HT1080 (cell line): Measurements from ENCODE around the gene SPAST. TPM values are rescaled to one million over a fixed set of nuclear protein-coding genes. Genes with fewer than 3 reads are reported as not detected.
"Not testable (repeated sequence)": the region's sequence is repeated elsewhere in the genome, so short reads cannot be mapped to it uniquely, and the experiment has no call there.

Experiments
- DNase-seq: peaks from one replicate; pipeline ENCODE4 v3.0.0-alpha.2; 2015; ENCODE audit warnings: low read depth
- polyA plus RNA-seq, 2 experiments: library from polyadenylated mRNA; depleted of rRNA; stranded (reverse); fragments of >200 nt; gene quantifications; 2 replicates each; pipeline ENCODE4 v1.2.3, GENCODE V29; 2015
- total RNA-seq: library from RNA; depleted of rRNA; stranded (reverse); fragments of >200 nt; shearing (Covaris generic); gene quantifications from 2 replicates; pipeline ENCODE4 v1.2.3, GENCODE V29; 2014; rRNA removed

The SPAST gene, protein sequence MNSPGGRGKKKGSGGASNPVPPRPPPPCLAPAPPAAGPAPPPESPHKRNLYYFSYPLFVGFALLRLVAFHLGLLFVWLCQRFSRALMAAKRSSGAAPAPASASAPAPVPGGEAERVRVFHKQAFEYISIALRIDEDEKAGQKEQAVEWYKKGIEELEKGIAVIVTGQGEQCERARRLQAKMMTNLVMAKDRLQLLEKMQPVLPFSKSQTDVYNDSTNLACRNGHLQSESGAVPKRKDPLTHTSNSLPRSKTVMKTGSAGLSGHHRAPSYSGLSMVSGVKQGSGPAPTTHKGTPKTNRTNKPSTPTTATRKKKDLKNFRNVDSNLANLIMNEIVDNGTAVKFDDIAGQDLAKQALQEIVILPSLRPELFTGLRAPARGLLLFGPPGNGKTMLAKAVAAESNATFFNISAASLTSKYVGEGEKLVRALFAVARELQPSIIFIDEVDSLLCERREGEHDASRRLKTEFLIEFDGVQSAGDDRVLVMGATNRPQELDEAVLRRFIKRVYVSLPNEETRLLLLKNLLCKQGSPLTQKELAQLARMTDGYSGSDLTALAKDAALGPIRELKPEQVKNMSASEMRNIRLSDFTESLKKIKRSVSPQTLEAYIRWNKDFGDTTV
- total RNA-seq = 10.0 and 12.7 TPM in 2 replicates
- polyA plus RNA-seq (2015; cell fraction: cytosol; rRNA removed) = 7.6 and 10.4 TPM in 2 replicates
- polyA plus RNA-seq (2015; cell fraction: nucleus; rRNA removed) = 7.7 and 8.2 TPM in 2 replicates

DNA sequence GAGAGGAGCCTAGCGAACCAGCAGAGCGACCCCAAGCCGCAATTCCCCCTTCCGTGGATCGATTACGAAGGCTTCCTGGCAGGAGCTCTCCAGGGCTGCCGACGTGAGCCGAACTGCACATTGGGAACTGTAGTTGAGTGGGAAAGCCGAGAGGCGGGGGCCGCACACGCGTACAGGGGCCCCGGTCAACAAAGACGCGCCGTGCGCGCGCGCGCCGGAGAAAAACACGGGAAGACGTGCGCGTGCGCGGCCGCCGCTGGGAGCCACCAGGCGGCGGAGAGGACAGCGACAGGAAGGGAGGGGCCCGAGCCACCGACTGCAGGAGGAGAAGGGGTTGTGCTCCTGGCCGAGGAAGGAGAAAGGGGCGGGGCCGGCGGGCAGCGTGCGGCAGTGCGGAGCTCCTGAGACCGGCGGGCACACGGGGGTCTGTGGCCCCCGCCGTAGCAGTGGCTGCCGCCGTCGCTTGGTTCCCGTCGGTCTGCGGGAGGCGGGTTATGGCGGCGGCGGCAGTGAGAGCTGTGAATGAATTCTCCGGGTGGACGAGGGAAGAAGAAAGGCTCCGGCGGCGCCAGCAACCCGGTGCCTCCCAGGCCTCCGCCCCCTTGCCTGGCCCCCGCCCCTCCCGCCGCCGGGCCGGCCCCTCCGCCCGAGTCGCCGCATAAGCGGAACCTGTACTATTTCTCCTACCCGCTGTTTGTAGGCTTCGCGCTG is at the start of gene SPAST:
SPAST (plus strand) TSS at position 247 of the 711 bp plus-strand sequence; CDS start at position 523, 276 bp downstream.
- DNase-seq = peak; percentile 99

DNA sequence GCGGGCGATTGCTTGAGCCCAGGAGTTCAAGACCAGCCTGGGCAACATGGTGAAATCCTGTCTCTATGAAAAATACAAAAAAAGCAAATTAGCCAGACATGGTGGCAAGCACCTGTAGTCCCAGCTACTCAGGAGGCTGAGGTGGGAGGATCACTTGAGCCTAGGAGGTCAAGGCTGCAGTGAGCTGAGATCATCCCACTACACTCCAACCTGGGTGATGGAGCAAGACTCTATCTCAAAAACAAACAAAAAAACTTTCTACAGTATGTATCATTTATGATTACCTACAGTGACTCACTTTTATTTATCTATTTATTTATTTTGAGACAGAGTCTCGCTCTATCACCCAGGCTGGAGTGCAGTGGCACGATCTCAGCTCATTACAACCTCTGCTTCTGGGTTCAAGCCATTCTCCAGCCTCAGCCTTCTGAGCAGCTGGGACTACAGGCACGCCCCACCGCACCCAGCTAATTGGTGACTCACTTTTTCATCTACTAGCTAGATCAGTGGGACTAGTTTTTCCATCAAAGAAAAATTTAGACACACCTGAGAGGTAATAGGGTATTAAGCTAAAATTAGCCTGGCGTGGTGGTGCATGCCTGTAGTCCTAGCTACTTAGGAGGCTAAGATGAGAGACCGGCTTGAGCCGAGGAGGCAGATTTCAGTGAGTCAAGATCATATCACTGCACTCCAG is 44.4 kb upstream of the SPAST start:
- not testable (repeated sequence) for DNase-seq

DNA sequence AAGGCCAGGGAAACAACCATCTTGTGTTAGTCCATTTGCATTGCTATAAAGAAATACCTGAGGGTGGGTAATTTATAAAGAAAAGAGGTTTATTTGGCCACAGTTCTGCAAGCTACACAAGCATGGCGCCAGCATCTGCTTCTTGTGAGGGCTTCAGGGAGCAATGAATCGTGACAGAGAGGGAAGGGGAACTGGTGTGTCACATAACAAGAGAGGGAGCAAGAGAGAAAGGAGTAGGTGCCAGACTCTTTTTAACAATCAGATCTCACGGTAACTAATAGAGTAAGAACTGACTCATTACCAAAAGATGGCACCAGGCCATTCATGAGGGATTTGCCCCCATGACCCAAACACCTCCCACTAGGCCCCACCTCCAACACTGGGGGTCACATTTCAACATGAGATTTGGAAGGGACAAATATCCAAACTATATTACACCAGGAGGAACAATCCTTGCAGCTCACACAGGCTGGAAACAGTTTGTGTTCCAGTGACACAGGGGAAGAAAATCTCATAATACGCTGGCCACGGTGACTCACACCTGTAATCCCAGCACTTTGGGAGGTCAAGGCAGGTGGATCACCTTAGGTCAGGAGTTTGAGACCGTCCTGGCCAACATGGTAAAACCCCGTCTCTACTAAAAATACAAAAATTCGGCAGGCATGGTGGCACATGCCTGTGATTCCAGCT is 29.0 kb upstream of the SPAST start:
- DNase-seq = peak; percentile 47

DNA sequence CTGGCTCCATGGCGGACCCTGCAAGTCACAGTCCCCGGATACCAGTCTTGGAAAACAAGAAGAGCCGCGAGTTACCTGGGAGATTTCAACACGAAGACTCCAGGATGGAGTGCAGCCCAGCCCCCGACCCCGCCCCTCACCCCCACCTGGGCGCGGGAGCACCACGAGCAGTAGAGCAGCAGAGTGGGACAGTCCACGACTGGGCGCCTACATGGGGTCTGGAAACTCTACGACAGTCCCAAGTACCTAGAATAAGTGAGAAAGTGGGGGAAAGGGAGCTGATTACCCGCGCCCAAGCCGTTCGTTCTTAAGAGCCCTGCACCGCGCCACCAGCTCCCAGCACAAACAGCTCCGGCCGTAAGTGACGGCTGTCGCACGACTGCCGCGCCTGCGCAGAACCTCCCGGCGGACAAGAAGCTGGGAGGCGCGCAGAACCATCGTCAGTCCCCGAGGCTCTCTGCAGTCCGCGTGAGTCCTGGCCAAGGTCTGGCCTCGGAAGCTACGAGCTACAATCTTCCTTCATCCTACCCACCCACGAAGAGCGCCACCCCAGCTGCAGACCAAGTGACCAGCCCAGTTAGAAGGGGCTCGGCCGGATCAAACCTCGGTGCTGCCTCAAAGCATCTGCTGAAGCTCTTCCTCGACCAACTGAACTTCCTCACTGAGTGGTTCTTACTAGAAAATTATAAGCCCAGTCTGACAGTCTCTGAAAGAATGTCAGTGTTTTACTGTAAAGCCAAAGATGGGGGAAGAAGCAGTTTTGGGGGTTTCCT is 23.7 kb upstream of the SPAST start, which contains the start of gene DPY30:
DPY30 (minus strand) TSS at position 359 of the 773 bp plus-strand sequence; CDS start at position 10, 349 bp downstream.
- DNase-seq = peak; percentile 91

DNA sequence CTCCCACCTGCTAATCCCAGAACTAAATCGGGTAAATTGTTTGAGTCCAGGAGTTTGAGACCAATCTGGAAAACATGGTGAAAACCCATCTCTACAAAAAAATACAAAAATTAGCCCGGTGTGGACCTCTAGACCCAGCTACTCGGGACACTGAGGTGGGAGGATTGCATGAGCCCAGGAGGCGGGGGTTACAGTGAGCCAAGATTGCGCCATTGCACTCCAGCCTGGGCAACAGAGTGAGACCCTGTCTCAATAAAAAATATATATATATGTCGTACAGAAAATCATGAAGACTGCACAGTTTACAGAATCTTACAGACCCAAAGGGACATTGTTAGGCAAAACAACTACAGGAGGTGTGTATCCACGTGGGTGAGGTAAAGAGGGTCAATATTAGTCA is 19.8 kb upstream of the SPAST start:
- DNase-seq = no peak

GRCh38 chr2:32051836-32052439 is 11.4 kb upstream of the SPAST start:
- no peak for DNase-seq

DNA sequence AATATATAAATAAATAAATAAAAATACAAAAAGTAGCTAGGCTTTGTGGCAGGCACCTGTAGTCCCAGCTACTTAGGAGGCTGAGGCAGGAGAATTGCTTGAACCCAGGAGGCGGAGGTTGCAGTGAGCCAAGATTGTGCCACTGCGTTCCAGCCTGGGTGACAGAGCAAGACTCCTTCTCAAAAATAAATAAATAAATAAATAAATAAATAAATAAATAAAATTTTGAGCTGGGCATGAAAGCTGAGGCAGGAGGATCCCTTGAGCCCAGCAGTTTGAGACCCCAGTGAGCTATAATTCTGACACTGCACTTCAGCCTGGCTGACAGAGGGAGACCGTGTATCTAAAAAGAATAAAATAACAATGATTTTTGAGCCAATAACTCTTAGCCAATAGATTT is 8.8 kb upstream of the SPAST start:
- DNase-seq = not testable (repeated sequence)

DNA sequence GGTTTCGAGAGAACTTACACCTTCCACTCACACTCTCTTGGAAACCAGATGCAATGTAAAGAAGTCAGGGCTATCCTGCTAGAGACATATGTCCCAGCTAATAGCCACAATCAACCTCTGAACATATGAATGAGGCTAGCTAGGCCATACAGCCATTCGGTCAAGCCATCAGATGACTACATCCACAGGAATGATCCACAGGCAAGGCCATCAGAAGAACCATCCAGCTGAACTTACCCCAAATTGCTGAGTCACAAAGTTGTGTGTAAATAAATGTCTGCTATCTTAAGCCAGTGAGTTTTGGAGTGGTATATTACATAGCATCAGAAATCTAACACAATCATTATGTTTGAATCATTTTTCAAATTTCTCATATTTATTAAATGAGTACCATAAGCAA is 5.2 kb upstream of the SPAST start:
- peak; percentile 17 for DNase-seq

GRCh38 chr2:32060266-32060665 is 3.1 kb upstream of the SPAST start:
- no peak for DNase-seq

DNA sequence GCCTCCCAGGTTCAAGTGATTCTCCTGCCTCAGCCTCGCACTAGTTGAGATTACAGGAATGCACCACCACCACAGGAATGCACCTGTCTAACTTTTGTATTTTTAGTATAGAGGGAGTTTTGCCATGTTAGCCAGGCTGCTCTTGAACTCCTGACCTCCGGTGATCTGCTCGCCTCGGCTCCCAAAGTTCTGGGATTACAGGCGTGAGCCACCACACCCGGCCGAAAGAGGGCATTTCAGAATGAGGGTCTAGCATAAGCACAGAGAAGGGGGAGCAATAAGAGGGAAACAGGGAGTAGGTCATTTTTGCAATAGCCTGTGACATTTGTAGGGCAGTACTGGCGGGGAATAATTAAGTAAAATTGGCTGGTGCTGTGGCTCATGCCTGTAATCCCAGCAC is 1.9 kb upstream of the SPAST start:
- DNase-seq = no peak

- DNase-seq = peak; percentile 54
These were observed 1.1 kb upstream of the SPAST start for GRCh38 chr2:32061973-32062861.

GRCh38 chr2:32064021-32064601 is 755 bp downstream of the SPAST start:
- peak; percentile 4 for DNase-seq

- no peak for DNase-seq
These were observed 1.4 kb downstream of the SPAST start for GRCh38 chr2:32064713-32065112.

DNA sequence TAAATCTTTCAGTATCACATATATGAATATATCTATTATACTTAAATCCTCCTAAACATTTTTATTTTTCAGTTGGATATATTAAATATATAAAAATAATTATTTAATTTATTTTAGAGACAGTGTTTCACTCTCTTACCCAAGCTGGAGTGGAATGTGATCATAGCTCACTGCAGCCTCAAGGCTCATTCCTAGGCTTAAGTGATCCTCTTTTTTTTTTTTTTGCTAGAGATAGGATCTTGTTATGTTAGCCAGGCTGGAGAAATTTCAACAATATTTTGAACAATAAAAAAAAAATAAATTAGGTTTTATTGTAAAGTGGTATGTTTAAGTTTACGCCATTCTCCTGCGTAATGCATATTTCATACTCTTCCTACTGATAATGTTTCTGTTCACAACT is 4.2 kb downstream of the SPAST start:
- DNase-seq = no peak

- no peak for DNase-seq
These were observed 10.8 kb downstream of the SPAST start for GRCh38 chr2:32074134-32074506.

DNA sequence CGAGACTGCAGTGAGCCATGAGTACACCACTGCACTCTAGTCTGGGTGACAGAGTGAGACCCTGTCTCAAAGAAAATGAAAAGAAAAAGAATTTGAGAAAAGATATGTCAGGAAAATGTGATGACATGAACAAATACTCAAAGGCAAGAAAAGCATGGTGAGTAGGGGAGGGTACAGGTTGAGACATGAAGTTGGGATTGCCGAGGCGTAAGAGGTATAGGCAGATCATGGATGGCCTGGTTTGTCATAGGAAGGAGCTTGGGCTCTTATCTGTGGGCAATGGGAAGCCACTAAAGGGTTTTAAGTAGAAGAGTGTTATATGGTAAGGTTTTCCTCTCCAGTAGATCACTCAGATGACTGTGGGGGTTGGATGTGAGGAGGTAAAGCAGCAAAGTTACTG is 32.3 kb downstream of the SPAST start:
- no peak for DNase-seq

DNA sequence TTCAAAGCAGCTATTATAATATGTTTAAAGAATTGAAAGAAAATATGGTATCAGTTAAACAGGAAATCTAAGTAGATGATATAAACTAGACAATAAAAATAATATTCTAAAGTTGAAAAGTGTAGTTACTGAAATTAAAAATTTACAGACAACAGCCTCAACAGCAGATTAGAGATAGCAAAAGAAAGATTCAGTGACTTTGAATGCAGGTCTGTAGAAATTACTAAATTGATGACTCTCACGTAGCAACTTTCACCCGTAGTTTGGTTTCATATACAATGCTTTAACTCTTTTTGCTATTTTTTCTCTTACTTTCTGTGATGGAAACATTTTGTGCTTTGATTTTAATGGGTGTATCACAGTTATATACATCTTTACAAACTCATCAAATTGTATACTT is 44.8 kb downstream of the SPAST start:
- DNase-seq = no peak

- DNase-seq = no peak
These were observed 54.7 kb downstream of the SPAST start for GRCh38 chr2:32118055-32118454.
